Activated effector memory CD4-positive, alpha-beta T cell treated with Interleukin-2 at 50 U/mL for 16 hours (primary cell): ENCODE data around the gene CDK14.
"Not testable (repeated sequence)": the region's sequence is repeated elsewhere in the genome, so short reads cannot be mapped to it uniquely, and the experiment has no call there.

ENCODE experiments used
- DNase-seq: peaks from one replicate; pipeline ENCODE4 v3.0.0-alpha.2; 2020

Gene CDK14

GRCh38 chr7:90763108-90763507 lies 167.0 kb downstream of the CDK14 start:
- DNase-seq, result no peak

- DNase-seq, result no peak
Measured at GRCh38 chr7:90764848-90765570, 168.9 kb downstream of the CDK14 start.

- no peak for DNase-seq
Measured at GRCh38 chr7:90766814-90767564, 170.9 kb downstream of the CDK14 start.

GRCh38 chr7:90768301-90768700 lies 172.2 kb downstream of the CDK14 start:
- DNase-seq, result no peak

GRCh38 chr7:90769036-90769435 lies 172.9 kb downstream of the CDK14 start:
- DNase-seq, result no peak

- DNase-seq, result not testable (repeated sequence)
Measured at GRCh38 chr7:90769566-90769965, 173.4 kb downstream of the CDK14 start.

GRCh38 chr7:90771281-90771680 lies 175.2 kb downstream of the CDK14 start:
- DNase-seq, result no peak

GRCh38 chr7:90772410-90772809 lies 176.3 kb downstream of the CDK14 start:
- no peak for DNase-seq

- DNase-seq, result no peak
Measured at GRCh38 chr7:90773269-90773668, 177.1 kb downstream of the CDK14 start.

GRCh38 chr7:90774706-90775105 lies 178.6 kb downstream of the CDK14 start:
- no peak for DNase-seq

- no peak for DNase-seq
Measured at GRCh38 chr7:90775383-90775965, 179.4 kb downstream of the CDK14 start.

- no peak for DNase-seq
Measured at GRCh38 chr7:90777041-90777440, 180.9 kb downstream of the CDK14 start.

- DNase-seq, result no peak
Measured at GRCh38 chr7:90777465-90777864, 181.3 kb downstream of the CDK14 start.

GRCh38 chr7:90777886-90778285 lies 181.8 kb downstream of the CDK14 start:
- DNase-seq, result no peak

GRCh38 chr7:90788052-90788451 lies 191.9 kb downstream of the CDK14 start:
- no peak for DNase-seq

- no peak for DNase-seq
Measured at GRCh38 chr7:90789736-90790306, 193.7 kb downstream of the CDK14 start.

GRCh38 chr7:90791596-90791995 lies 195.5 kb downstream of the CDK14 start:
- no peak for DNase-seq

GRCh38 chr7:90792301-90792700 lies 196.2 kb downstream of the CDK14 start:
- DNase-seq, result no peak

- DNase-seq, result not testable (repeated sequence)
Measured at GRCh38 chr7:90794234-90794633, 198.1 kb downstream of the CDK14 start.

GRCh38 chr7:90797596-90797995 lies 201.5 kb downstream of the CDK14 start:
- no peak for DNase-seq

- no peak for DNase-seq
Measured at GRCh38 chr7:90804370-90804769, 208.2 kb downstream of the CDK14 start.

GRCh38 chr7:90815552-90815951 lies 219.4 kb downstream of the CDK14 start:
- DNase-seq, result not testable (repeated sequence)

GRCh38 chr7:90816511-90817142 lies 220.5 kb downstream of the CDK14 start:
- no peak for DNase-seq
